CD4-positive, alpha-beta memory T cell (primary cell): ENCODE data around the gene SNAPIN. TPM values are rescaled to one million over a fixed set of nuclear protein-coding genes. Genes with fewer than 3 reads are reported as not detected.

Experiments used
- CTCF ChIA-PET: fragments of 350-600 bp; sonication (Branson Sonifier 250); formaldehyde crosslinking; loops from one replicate; lab custom pipeline; 2021; ENCODE audit warnings: inconsistent platforms; ENCODE audit not compliant: partially characterized antibody; lab: Charles Lee
- POLR2A ChIA-PET: fragments of 350-600 bp; sonication (Branson Sonifier 250); formaldehyde crosslinking; loops from one replicate; lab custom pipeline; 2021; ENCODE audit not compliant: partially characterized antibody; lab: Charles Lee
- DNase-seq, 5 donors: peaks; one replicate each; pipeline versions ENCODE4 v3.0.0 to v3.0.0-alpha.2; 2020 to 2022; ENCODE audit warnings: mixed read lengths in 1 of 5
- H3K27ac ChIP-seq: one replicate; pipeline ENCODE4 v1.7.0; 2013; ENCODE audit warnings: low read depth, low read length
- H3K27me3 ChIP-seq: 2 replicates; pipeline ENCODE4 v1.7.0; 2013; ENCODE audit warnings: mild to moderate bottlenecking, low read length, moderate library complexity; ENCODE audit not compliant: insufficient read depth
- H3K36me3 ChIP-seq: 2 replicates; pipeline ENCODE4 v1.7.0; 2013; ENCODE audit warnings: mild to moderate bottlenecking, low read length, moderate library complexity; ENCODE audit not compliant: insufficient read depth
- H3K4me1 ChIP-seq: 2 replicates; pipeline ENCODE4 v1.7.0; 2013; ENCODE audit warnings: mild to moderate bottlenecking, low read length, moderate library complexity; ENCODE audit not compliant: insufficient read depth
- H3K4me3 ChIP-seq, 2 donors: one replicate each; pipeline ENCODE4 v1.7.0; 2013; ENCODE audit warnings: low read length in 2 of 2, mild to moderate bottlenecking in 1 of 2
- H3K9me3 ChIP-seq, 2 donors: one replicate each; pipeline ENCODE4 v1.7.0; 2013; ENCODE audit warnings: low read length in 2 of 2, control low read depth in 1 of 2; ENCODE audit not compliant: control insufficient read depth in 1 of 2
- H3K27ac Mint-ChIP-seq, 7 donors: one replicate each; pipeline ENCODE4 v1.8.0; 2020 to 2021; ENCODE audit warnings: mixed read lengths in 7 of 7, mild to moderate bottlenecking in 6 of 7, inconsistent platforms in 3 of 7, moderate library complexity in 3 of 7
- H3K27me3 Mint-ChIP-seq, 2 donors: one replicate each; pipeline ENCODE4 v1.8.0; 2020 to 2021; ENCODE audit warnings: mixed read lengths in 2 of 2
- H3K36me3 Mint-ChIP-seq, 2 donors: one replicate each; pipeline ENCODE4 v1.8.0; 2020 to 2021; ENCODE audit warnings: mixed read lengths in 2 of 2, inconsistent platforms in 1 of 2, mild to moderate bottlenecking in 1 of 2
- H3K4me1 Mint-ChIP-seq, 4 donors: one replicate each; pipeline ENCODE4 v1.8.0; 2020 to 2021; ENCODE audit warnings: mixed read lengths in 4 of 4, mild to moderate bottlenecking in 1 of 4
- H3K4me3 Mint-ChIP-seq, 8 donors: one replicate each; pipeline ENCODE4 v1.8.0; 2020 to 2021; ENCODE audit warnings: mixed read lengths in 8 of 8, mild to moderate bottlenecking in 7 of 8, moderate library complexity in 6 of 8, inconsistent platforms in 3 of 8
- H3K9me3 Mint-ChIP-seq, 8 donors: one replicate each; pipeline ENCODE4 v1.8.0; 2020 to 2021; ENCODE audit warnings: mixed read lengths in 8 of 8, mild to moderate bottlenecking in 5 of 8, inconsistent platforms in 3 of 8, moderate library complexity in 1 of 8
- intact Hi-C: fragments of 100-400 bp; cut with micrococcal nuclease; formaldehyde crosslinking; loops from one replicate; pipeline ENCODE4 v1.15.1; 2023
- microRNA-seq: library from miRNA; unstranded; fragments of <30 nt; microRNA quantifications from one replicate; pipeline ENCODE4 v1.2.0, GENCODE V29; 2021; ENCODE audit warnings: borderline replicate concordance, borderline number of aligned reads, borderline microRNAs expressed, mixed read lengths
- polyA plus RNA-seq, 2 donors: library from polyadenylated mRNA; unstranded; fragments of 300-500 nt; fragmentation: Illumina TruSeq; gene quantifications; one replicate each; pipeline ENCODE4 v1.2.3, GENCODE V29; 2021
- total RNA-seq, 2 experiments: library from RNA; stranded (reverse); gene quantifications; one replicate each; pipeline ENCODE4 v1.2.3, GENCODE V29; 2021

Gene SNAPIN
- total and polyA plus RNA-seq, 4 experiments from 2014 or later, result 26.4 to 85.6 (median 51.3) TPM

DNA sequence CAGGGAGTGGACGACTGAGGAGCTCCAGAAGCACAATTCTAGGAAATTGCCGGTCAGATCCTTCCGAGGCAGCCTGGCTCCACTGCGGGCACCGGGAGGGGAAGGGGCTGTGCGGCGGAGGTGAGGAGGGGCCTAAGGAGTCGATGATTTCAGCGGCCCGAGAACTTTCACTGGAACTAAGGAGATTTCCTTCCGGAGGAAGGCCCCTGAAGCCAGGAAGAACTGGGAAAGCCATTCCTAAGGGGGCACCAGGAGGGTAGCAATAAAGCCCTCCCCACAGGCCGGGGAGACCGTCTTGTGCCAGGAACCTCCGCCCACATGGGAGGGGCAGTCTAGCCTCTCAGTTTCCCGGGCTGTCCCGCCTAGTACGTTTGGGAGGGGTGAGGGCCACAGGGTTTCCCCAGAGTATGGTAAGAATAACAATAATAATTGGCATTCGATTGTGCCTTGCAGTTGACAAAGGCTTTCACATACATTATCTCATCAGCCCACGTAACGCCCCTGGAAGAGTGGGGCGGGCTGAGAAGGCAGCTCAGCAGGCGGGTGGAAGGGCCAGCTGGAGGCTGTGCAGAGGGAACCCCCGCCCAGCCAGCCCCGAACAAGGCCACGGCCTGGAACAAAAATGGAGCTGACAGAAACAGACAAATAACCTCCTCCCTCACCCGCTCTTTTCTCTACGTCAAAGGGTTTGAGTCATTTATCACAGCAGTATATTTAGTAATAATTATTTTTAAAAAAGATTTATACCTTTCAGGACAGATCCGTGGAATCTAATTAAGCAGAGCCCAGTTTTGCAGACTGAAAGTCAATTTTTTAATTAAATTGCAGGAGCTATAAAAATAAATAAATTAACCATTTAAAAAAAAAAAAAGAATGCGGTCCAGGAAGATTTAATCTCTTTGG lies 39.8 kb downstream of the SNAPIN start:
- Mint-ChIP-seq H3K27ac (no peak overlapping the region), H3K4me1 (no peaks in the 10 kb centered on the region), H3K36me3 (no peaks in the 10 kb centered on the region), H3K4me3 (peak overlapping the region in 1 of 8 donors; percentile 54), H3K27me3 (no peaks in the 10 kb centered on the region), H3K9me3 (no peaks in the 10 kb centered on the region)
- intact Hi-C loops, result no loop called here
- CTCF ChIA-PET, result no interaction called here
- Histone ChIP-seq H3K4me1 (no peaks in the 10 kb centered on the region), H3K36me3 (no peaks in the 10 kb centered on the region), H3K4me3 (no peak overlapping the region), H3K9me3 (no peaks in the 10 kb centered on the region), H3K27me3 (no peaks in the 10 kb centered on the region), H3K27ac (no peak overlapping the region)
- DNase-seq, result no peak
- POLR2A ChIA-PET, result no interaction called here

DNA sequence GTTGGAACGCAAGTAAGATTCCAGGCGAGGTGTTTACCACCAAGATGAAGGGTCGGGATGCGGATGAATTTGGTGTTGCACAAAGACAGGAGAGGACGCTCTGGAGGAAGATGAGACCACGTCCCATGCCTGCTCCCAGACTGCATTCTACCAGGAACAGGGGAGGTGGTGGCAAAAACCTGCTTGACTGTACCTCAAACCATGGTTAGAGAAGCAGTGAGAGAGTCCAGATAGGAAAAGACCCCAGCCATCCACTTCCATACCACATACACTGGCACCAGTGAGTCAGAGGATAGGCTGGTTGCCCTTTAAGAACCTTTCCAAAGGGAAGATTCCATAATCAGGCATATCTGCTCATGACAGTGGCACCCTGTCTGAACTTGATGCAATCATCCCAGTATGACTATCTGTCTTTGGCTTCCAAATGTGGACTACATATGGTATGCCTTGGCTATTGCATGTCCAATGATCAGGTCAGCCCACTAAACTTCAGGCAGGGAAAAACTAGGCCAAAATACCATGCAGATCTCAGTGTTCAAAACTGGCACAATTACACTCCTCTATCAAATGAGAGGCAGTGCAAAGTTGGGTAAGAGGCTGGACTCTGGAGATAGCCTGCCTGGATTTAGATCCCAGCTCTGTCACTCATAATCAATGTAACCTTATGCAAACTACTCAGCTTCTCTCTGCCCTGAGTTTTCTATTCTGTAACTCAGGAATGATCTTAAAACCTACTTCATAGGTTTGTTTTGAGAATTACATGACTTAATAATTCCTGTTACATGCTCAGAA lies 40.6 kb downstream of the SNAPIN start:
- no peaks in the 10 kb centered on the region for H3K27me3 ChIP-seq
- ChIA-PET POLR2A (no interaction called here), CTCF (no interaction called here)
- H3K4me1 Mint-ChIP-seq, result no peaks in the 10 kb centered on the region
- no peak overlapping the region for H3K27ac ChIP-seq
- H3K4me3 ChIP-seq, result no peak overlapping the region
- no peak overlapping the region for H3K4me3 Mint-ChIP-seq
- no peaks in the 10 kb centered on the region for H3K36me3 Mint-ChIP-seq
- H3K27me3 Mint-ChIP-seq, result no peaks in the 10 kb centered on the region
- H3K27ac Mint-ChIP-seq, result no peak overlapping the region
- DNase-seq, result no peak
- no peaks in the 10 kb centered on the region for H3K36me3 ChIP-seq
- no peaks in the 10 kb centered on the region for H3K4me1 ChIP-seq
- H3K9me3 ChIP-seq, result no peaks in the 10 kb centered on the region
- intact Hi-C loops, result no loop called here
- no peaks in the 10 kb centered on the region for H3K9me3 Mint-ChIP-seq

DNA sequence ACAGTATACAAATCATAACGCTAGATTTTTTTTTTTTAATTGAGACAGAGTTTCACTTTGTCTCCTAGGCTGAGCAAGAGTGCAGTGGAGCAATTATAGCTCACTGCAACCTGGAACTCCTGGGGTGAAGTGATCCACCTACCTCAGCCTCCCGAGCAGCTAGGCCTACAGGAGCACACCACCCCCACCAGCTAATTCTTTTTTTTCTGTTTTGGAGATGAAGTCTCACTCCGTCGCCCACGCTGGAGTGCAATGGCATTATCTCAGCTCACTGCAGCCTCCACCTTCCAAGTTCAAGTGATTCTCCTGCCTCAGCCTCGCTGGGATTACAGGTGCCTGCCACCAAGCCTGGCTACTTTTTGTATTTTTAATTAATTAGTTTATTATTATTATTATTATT lies 41.3 kb downstream of the SNAPIN start:
- H3K4me1 Mint-ChIP-seq, result no peaks in the 10 kb centered on the region
- Histone ChIP-seq H3K9me3 (no peaks in the 10 kb centered on the region), H3K4me1 (no peaks in the 10 kb centered on the region), H3K36me3 (no peaks in the 10 kb centered on the region), H3K4me3 (no peak overlapping the region), H3K27me3 (no peaks in the 10 kb centered on the region), H3K27ac (no peak overlapping the region)
- CTCF ChIA-PET, result no interaction called here
- H3K27me3 Mint-ChIP-seq, result no peaks in the 10 kb centered on the region
- no peaks in the 10 kb centered on the region for H3K36me3 Mint-ChIP-seq
- H3K9me3 Mint-ChIP-seq, result no peaks in the 10 kb centered on the region
- no peak overlapping the region for H3K27ac Mint-ChIP-seq
- H3K4me3 Mint-ChIP-seq, result no peak overlapping the region
- POLR2A ChIA-PET, result no interaction called here
- DNase-seq, result no peak
- intact Hi-C loops, result no loop called here

- POLR2A ChIA-PET, result no interaction called here
- Mint-ChIP-seq H3K4me3 (no peak overlapping the region), H3K36me3 (no peaks in the 10 kb centered on the region), H3K9me3 (no peaks in the 10 kb centered on the region), H3K4me1 (no peaks in the 10 kb centered on the region), H3K27me3 (peaks cover 0 to under 1% of the 10 kb centered on the region in 2 donors), H3K27ac (no peak overlapping the region)
- H3K9me3 ChIP-seq, result no peaks in the 10 kb centered on the region
- H3K4me3 ChIP-seq, result no peak overlapping the region
- no peaks in the 10 kb centered on the region for H3K4me1 ChIP-seq
- H3K27ac ChIP-seq, result no peak overlapping the region
- DNase-seq, result no peak
- H3K27me3 ChIP-seq, result no peaks in the 10 kb centered on the region
- CTCF ChIA-PET, result no interaction called here
- intact Hi-C loops, result no loop called here
- no peaks in the 10 kb centered on the region for H3K36me3 ChIP-seq
These were observed 47.0 kb downstream of the SNAPIN start for GRCh38 chr1:153705484-153705883.

GRCh38 chr1:153711026-153711425 lies 52.5 kb downstream of the SNAPIN start:
- no peaks in the 10 kb centered on the region for H3K9me3 Mint-ChIP-seq
- H3K4me1 Mint-ChIP-seq, result no peaks in the 10 kb centered on the region
- ChIA-PET CTCF (no interaction called here), POLR2A (interaction anchor here (0.5 kb wide), 1 partner anchor 521 kb away, joined by 3 read pairs; no protein-coding TSS in a partner anchor)
- DNase-seq, result no peak
- H3K27me3 ChIP-seq, result no peaks in the 10 kb centered on the region
- H3K4me3 ChIP-seq, result no peak overlapping the region
- H3K4me3 Mint-ChIP-seq, result no peak overlapping the region
- peaks cover 2 to 12% of the 10 kb centered on the region in 2 donors for H3K27me3 Mint-ChIP-seq
- H3K27ac Mint-ChIP-seq, result no peak overlapping the region
- no peaks in the 10 kb centered on the region for H3K9me3 ChIP-seq
- H3K27ac ChIP-seq, result no peak overlapping the region
- H3K36me3 Mint-ChIP-seq, result no peaks in the 10 kb centered on the region
- no peaks in the 10 kb centered on the region for H3K4me1 ChIP-seq
- H3K36me3 ChIP-seq, result no peaks in the 10 kb centered on the region
- intact Hi-C loops, result no loop called here

Small RNAs within 50 kb of the gene (microRNA-seq; reads per million reads assigned to microRNA genes)
- not detected for gene MIR8083

Other genes with a start within 250 kb of the SNAPIN start
- not detected for gene S100A7A, start 242.2 kb upstream of the SNAPIN start, total RNA-seq
- gene S100A7A, start 242.2 kb upstream of the SNAPIN start, polyA plus RNA-seq, result not detected
- not detected for gene S100A7, start 198.1 kb upstream of the SNAPIN start, total RNA-seq
- not detected for gene S100A7, start 198.1 kb upstream of the SNAPIN start, polyA plus RNA-seq
- 100 to 1,000 TPM; 342 to 356 TPM for gene S100A6, start 122.7 kb upstream of the SNAPIN start, total RNA-seq
- gene S100A6, start 122.7 kb upstream of the SNAPIN start, polyA plus RNA-seq, result 100 to 1,000 TPM; 848 to 918 TPM
- 1 to 10 TPM in 1 of 2 experiments, under 1 TPM in 1; 0.93 to 1.8 TPM for gene S100A5, start 117.8 kb upstream of the SNAPIN start, total RNA-seq
- 1 to 10 TPM in 1 of 2 donors, not detected in 1; 1.5 TPM for gene S100A5, start 117.8 kb upstream of the SNAPIN start, polyA plus RNA-seq
- 100 to 1,000 TPM; 329 to 346 TPM for gene S100A4, start 112.9 kb upstream of the SNAPIN start, total RNA-seq
- 1,000 to 10,000 TPM; 2,886 to 3,815 TPM for gene S100A4, start 112.9 kb upstream of the SNAPIN start, polyA plus RNA-seq
- not detected for gene S100A3, start 109.4 kb upstream of the SNAPIN start, total RNA-seq
- gene S100A3, start 109.4 kb upstream of the SNAPIN start, polyA plus RNA-seq, result not detected
- gene S100A2, start 92.9 kb upstream of the SNAPIN start, total RNA-seq, result under 1 TPM in 1 of 2 experiments, not detected in 1; 0.87 TPM
- gene S100A2, start 92.9 kb upstream of the SNAPIN start, polyA plus RNA-seq, result 1 to 10 TPM; 1.0 to 1.7 TPM
- not detected for gene S100A16, start 45.6 kb upstream of the SNAPIN start, total RNA-seq
- not detected for gene S100A16, start 45.6 kb upstream of the SNAPIN start, polyA plus RNA-seq
- gene S100A14, start 42.4 kb upstream of the SNAPIN start, total RNA-seq, result not detected
- gene S100A14, start 42.4 kb upstream of the SNAPIN start, polyA plus RNA-seq, result not detected
- 1 to 10 TPM; 4.3 to 5.2 TPM for gene S100A13, start 31.2 kb upstream of the SNAPIN start, total RNA-seq
- under 1 TPM in 1 of 2 donors, not detected in 1; 0.56 TPM for gene S100A13, start 31.2 kb upstream of the SNAPIN start, polyA plus RNA-seq
- not detected for gene S100A1, start 30.3 kb upstream of the SNAPIN start, total RNA-seq
- gene S100A1, start 30.3 kb upstream of the SNAPIN start, polyA plus RNA-seq, result not detected
- 100 to 1,000 TPM; 144 to 149 TPM for gene CHTOP, start 24.6 kb upstream of the SNAPIN start, total RNA-seq
- 10 to 100 TPM; 42.2 to 75.5 TPM for gene CHTOP, start 24.6 kb upstream of the SNAPIN start, polyA plus RNA-seq
- gene ILF2, start 12.3 kb downstream of the SNAPIN start, total RNA-seq, result 10 to 100 TPM; 82.3 to 87.8 TPM
- gene ILF2, start 12.3 kb downstream of the SNAPIN start, polyA plus RNA-seq, result 100 to 1,000 TPM; 136 to 200 TPM
- gene NPR1, start 20.0 kb downstream of the SNAPIN start, total RNA-seq, result not detected
- gene NPR1, start 20.0 kb downstream of the SNAPIN start, polyA plus RNA-seq, result not detected
- gene INTS3, start 69.3 kb downstream of the SNAPIN start, total RNA-seq, result 10 to 100 TPM; 49.1 to 53.0 TPM
- 10 to 100 TPM in 1 of 2 donors, 1 to 10 TPM in 1; 8.1 to 12.5 TPM for gene INTS3, start 69.3 kb downstream of the SNAPIN start, polyA plus RNA-seq
- 10 to 100 TPM; 18.2 to 20.5 TPM for gene SLC27A3, start 116.7 kb downstream of the SNAPIN start, total RNA-seq
- 1 to 10 TPM; 7.9 to 9.2 TPM for gene SLC27A3, start 116.7 kb downstream of the SNAPIN start, polyA plus RNA-seq